Activated CD4-positive, alpha-beta T cell treated with anti-CD3 and anti-CD28 coated beads, Interleukin-2, amount 50 U/mL, for 4 hours (primary cell): Measurements from ENCODE around the gene RFLNA.
"Not testable (repeated sequence)": the region's sequence is repeated elsewhere in the genome, so short reads cannot be mapped to it uniquely, and the experiment has no call there.

Source experiments
- DNase-seq, 2 experiments: peaks; one replicate each; pipeline ENCODE4 v3.0.0-alpha.2; 2020

The RFLNA gene

DNA sequence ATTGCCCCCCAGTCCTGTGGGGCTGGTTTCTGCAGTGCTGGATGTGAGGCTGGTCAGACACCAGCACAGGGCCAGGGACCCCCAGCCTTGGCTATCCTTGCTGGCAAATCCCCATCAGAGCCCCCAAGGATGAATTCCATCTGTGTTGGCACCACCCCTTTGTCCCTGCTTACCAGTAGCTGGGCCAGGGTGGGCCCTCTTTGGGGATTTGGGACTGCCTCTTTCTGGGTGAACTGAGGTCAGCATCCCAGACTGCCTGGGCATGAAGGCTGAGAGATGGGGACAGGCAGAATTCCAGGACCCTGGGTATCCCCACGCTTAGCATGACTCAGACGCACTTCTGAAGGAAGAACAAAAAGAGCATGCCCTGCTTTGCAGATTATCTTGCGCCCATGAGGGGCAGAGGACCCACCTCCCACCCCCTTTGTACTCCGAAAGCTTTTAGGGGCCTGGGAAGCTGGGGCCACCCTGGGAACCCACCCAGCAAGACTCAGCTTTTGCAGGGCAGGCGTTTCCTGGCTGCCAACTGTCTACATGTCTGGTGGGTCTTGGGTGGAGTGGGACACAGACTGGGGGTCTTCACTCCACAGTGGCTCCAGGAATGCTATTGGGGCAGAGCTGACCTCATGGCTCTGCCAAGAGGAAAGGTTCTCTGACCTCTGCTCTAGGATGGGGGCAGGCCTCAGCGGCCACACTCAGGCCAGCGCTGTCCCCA lies 26.8 kb downstream of the RFLNA start:
- no peak for DNase-seq

- DNase-seq, result no peak
Measured at GRCh38 chr12:124322271-124322998, 27.5 kb downstream of the RFLNA start.

- DNase-seq, result not testable (repeated sequence)
Measured at GRCh38 chr12:124322999-124323328, 28.1 kb downstream of the RFLNA start.

DNA sequence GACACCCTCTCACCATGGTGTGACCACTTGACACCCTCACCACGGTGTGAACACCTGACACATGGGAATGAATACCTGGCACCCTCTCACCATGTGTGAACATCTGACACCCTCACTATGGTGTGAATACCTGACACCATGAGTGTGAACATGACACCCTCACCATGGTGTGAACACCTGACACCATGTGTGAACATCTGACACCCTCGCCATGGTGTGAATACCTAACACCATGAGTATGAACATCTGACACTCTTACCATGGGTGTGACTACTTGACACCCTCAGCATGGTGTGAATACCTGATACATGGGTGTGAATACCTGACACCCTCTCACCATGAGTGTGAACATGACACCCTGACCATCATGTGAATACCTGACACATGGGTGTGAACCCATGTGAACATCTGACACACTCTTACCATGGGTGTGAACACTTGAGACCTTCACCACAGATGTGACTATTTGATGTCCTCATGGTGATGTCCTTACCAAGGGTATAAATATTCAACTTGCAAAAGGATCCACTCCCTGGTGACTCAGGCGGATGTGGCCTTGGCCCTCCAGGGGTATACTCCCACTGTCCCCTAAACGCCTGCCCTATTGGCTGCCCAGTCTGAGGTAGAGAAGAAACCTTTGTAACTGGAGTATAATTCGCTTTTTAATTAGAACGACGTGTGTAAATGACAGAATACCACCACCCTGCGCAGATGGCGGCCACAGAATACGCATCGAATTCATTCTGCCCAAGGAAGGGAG lies 29.1 kb downstream of the RFLNA start:
- no peak for DNase-seq

GRCh38 chr12:124324803-124325705 lies 30.2 kb downstream of the RFLNA start:
- DNase-seq, result no peak

DNA sequence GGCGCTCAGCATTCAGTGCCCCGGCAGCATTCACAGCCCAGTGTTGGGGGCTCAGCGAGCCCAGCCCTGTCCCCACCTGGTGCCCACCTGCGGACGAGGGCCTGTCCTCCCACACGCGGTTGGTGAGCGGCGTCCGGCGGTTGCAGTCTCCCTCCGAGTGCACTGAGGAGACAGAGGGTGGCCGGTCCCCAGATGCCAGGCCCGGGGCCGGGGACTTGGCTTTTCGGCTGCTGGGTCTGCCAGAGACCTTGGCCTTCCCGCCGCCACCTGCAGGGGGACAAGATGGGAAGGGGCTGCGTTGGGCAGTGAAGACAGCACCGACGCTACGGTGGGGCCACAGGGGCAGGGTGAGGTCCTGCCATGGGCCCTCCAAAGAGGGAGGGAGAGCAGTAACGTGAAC lies 31.2 kb downstream of the RFLNA start:
- no peak for DNase-seq

DNA sequence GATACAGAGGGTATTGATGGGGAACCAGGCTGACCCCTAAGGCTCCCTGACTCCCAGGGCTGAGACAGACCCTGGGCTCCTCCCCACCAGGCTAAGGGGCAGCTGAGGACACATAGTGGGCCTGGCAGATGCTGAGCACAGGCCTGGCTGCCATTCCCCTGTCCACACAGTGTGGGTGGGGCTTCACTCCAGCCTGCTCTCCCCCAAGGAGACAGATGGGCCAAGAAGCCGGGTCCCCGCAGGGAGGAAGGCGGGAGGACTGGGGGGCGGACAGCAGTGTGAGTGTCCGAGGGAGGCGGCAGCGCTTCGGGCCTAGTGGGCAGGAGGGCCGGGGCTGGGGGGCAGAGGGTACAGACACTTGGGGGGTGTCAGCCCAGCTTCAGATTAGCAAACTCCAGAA lies 32.0 kb downstream of the RFLNA start:
- no peak for DNase-seq

- no peak for DNase-seq
Measured at GRCh38 chr12:124327362-124328043, 32.6 kb downstream of the RFLNA start.

GRCh38 chr12:124328116-124328515 lies 33.2 kb downstream of the RFLNA start:
- no peak for DNase-seq

GRCh38 chr12:124328636-124329035 lies 33.7 kb downstream of the RFLNA start:
- DNase-seq, result no peak

GRCh38 chr12:124332058-124332672 lies 37.3 kb downstream of the RFLNA start:
- DNase-seq, result no peak

- no peak for DNase-seq
Measured at GRCh38 chr12:124332900-124333299, 38.0 kb downstream of the RFLNA start.

- DNase-seq, result no peak
Measured at GRCh38 chr12:124333724-124334123, 38.8 kb downstream of the RFLNA start.

DNA sequence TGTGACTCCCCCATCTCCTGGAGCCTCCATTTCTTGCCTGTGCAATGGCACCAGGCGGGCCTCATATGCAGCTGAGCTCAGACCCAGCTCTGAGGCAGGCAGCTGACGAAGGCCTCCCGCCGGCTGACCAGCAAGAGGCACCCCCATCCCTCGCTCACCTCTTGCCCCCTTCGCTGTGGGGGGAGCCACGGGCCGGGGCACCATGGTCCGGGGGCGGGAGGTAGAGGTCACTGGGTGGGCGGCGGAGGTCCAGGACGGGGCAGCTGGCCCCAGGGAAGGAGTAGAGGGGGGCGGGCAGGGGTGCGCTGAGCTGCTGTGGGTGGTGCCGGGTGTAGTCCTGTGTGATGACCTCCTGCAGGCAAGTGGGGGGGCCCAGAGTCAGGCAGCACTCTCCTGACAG lies 39.4 kb downstream of the RFLNA start:
- DNase-seq, result no peak

GRCh38 chr12:124334976-124335375 lies 40.1 kb downstream of the RFLNA start:
- no peak for DNase-seq

DNA sequence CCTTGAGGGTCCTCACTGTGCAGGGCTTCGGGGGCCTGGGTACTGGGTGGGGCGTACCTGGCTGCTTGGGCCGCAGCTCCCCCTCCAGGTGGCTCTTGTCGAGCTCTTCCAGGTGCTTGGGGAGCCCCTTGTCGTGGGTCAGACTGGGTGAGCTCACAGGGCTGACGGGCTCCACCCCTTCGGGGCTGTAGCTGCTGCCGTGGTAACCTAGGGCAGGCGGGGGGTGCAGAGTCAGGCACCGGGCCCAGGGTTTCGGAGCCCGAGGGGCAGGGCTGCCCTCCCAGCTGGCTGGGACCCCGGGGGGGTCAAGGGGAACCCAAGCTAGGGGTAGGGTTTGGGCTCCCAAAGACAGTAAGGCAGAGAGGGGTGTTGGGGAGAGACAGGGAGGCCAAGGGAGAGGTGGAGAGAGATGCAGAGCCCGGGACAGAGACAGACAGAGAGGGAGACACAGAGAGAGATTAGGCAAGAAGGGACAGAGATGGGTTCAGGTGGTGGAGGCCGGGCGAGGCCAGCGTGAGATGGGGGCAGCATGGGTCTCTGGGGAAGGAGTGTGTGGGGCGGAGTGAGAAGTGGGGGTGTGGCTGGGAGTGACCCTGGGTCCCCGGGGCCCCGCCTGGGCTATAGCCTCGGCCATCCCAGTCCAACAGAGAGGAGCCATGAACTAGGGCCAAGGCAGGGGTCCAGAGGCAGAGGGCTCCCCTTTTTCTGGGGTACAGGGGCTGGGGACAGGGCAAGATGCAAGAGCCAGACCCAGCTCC lies 40.7 kb downstream of the RFLNA start:
- no peak for DNase-seq

- no peak for DNase-seq
Measured at GRCh38 chr12:124336184-124336437, 41.2 kb downstream of the RFLNA start.

DNA sequence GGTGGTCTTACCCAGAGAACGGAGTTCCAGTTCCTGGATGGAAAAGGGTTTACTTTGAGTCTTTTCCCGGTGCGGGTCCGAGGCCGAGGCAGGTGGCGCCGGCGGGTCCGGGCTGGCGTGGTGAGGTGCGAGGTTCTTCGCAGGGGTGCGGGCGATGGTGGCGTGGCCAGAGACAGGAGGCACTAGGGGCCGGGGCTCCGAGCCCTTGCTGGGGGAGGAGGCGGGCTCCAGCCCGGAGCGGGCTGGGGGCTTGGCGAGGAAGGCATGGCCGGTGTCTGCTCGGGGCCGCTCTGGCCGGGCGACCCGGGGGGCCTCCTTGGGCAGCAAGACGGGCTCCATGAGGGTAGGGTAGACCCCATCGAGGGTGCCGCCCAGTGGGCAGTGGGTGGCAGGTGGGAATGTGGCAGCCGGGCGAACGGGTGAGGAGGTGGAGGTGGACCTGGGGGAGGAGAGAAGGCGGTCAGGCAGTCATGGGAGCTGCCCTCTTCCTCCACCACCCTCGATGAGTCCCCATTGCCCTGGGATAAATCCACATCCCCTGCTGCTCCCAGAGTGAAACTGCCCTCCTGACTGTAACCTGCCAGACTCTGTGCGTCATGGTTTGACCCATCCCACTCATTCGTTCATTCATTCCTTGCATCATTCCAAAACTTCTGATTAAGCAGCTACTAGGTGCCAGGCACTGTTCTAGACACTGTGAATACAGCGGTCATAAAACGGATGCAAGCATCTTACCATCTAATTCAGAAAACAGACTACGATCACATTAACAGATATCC lies 42.0 kb downstream of the RFLNA start:
- DNase-seq, result no peak

GRCh38 chr12:124337622-124338021 lies 42.7 kb downstream of the RFLNA start:
- DNase-seq, result no peak

GRCh38 chr12:124338448-124338847 lies 43.6 kb downstream of the RFLNA start:
- no peak for DNase-seq
